GM21381 (cell line): Measurements from ENCODE around the gene PARVA.

Source experiments
- ATAC-seq: cut with Tn5 transposase; IDR thresholded peaks from one replicate; pipeline ENCODE4 v1.9.1; 2021; ENCODE audit warnings: mild to moderate bottlenecking, moderate library complexity; ENCODE audit not compliant: unreplicated experiment

PARVA gene

GRCh38 chr11:12456651-12457579 lies 79.5 kb downstream of the PARVA start:
- no peak for ATAC-seq

GRCh38 chr11:12458042-12458441 lies 80.7 kb downstream of the PARVA start:
- no peak for ATAC-seq

- ATAC-seq, result no peak
These were observed 82.0 kb downstream of the PARVA start for GRCh38 chr11:12459374-12459773.

- no peak for ATAC-seq
These were observed 82.6 kb downstream of the PARVA start for GRCh38 chr11:12459865-12460444.

GRCh38 chr11:12460466-12460865 lies 83.1 kb downstream of the PARVA start:
- ATAC-seq, result no peak

- no peak for ATAC-seq
These were observed 84.1 kb downstream of the PARVA start for GRCh38 chr11:12461516-12461915.

- ATAC-seq, result no peak
These were observed 86.9 kb downstream of the PARVA start for GRCh38 chr11:12464303-12464702.

GRCh38 chr11:12465332-12465731 lies 88.0 kb downstream of the PARVA start:
- no peak for ATAC-seq

- ATAC-seq, result no peak
These were observed 90.2 kb downstream of the PARVA start for GRCh38 chr11:12467610-12468009.

- ATAC-seq, result no peak
These were observed 92.1 kb downstream of the PARVA start for GRCh38 chr11:12469451-12469850.

- ATAC-seq, result no peak
These were observed 92.9 kb downstream of the PARVA start for GRCh38 chr11:12470236-12470635.

- no peak for ATAC-seq
These were observed 95.1 kb downstream of the PARVA start for GRCh38 chr11:12472401-12473005.

GRCh38 chr11:12473381-12473780 lies 96.0 kb downstream of the PARVA start:
- no peak for ATAC-seq

- ATAC-seq, result no peak
These were observed 97.5 kb downstream of the PARVA start for GRCh38 chr11:12474871-12475270.

GRCh38 chr11:12478743-12479142 lies 101.4 kb downstream of the PARVA start:
- ATAC-seq, result no peak

- ATAC-seq, result no peak
These were observed 103.0 kb downstream of the PARVA start for GRCh38 chr11:12480401-12480800.

GRCh38 chr11:12482839-12483238 lies 105.5 kb downstream of the PARVA start:
- ATAC-seq, result no peak

GRCh38 chr11:12483604-12484003 lies 106.2 kb downstream of the PARVA start:
- ATAC-seq, result no peak

- no peak for ATAC-seq
These were observed 108.0 kb downstream of the PARVA start for GRCh38 chr11:12485328-12485727.

GRCh38 chr11:12489246-12489772 lies 111.9 kb downstream of the PARVA start:
- ATAC-seq, result no peak

- no peak for ATAC-seq
These were observed 117.3 kb downstream of the PARVA start for GRCh38 chr11:12494699-12495098.
